Jurkat, Clone E6-1 (cell line): ENCODE measurements around the gene YEATS4.
A peak's percentile ranks its signal among the peaks of the same experiment; 100 is the strongest.

Experiments
- DNase-seq: peaks from one replicate; pipeline ENCODE4 v3.0.0-alpha.2; 2011; ENCODE audit warnings: low read depth, low spot score
- H3K4me3 ChIP-seq: 2 replicates; pipeline ENCODE4 v1.5.1; 2011; ENCODE audit warnings: mild to moderate bottlenecking, low read length, control low read depth, moderate library complexity

Gene YEATS4

GRCh38 chr12:69423037-69423905 is 63.7 kb downstream of the YEATS4 start:
- DNase-seq: no peak
- no peak overlapping the region for H3K4me3 ChIP-seq

DNA sequence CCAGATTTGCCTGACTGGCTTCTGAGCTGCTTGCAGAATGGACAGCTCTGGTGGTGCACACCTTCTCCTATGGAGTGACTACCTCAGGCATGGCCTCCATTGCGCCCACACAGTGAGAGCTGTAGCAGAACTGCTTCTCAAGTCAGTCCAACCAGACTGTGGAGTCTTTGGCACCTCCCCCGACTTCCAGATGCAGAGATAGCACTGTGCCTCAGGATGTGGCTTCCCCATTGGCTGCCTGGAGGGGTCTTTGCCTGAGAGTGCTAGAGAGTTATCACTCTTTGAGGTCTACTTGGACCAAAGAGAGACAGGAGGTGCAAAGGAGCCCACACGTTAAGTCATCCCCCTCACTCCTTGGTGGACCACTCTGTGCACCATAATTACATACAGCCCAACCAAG is 65.9 kb downstream of the YEATS4 start:
- peak; percentile 57 for DNase-seq
- H3K4me3 ChIP-seq: no peak overlapping the region

DNA sequence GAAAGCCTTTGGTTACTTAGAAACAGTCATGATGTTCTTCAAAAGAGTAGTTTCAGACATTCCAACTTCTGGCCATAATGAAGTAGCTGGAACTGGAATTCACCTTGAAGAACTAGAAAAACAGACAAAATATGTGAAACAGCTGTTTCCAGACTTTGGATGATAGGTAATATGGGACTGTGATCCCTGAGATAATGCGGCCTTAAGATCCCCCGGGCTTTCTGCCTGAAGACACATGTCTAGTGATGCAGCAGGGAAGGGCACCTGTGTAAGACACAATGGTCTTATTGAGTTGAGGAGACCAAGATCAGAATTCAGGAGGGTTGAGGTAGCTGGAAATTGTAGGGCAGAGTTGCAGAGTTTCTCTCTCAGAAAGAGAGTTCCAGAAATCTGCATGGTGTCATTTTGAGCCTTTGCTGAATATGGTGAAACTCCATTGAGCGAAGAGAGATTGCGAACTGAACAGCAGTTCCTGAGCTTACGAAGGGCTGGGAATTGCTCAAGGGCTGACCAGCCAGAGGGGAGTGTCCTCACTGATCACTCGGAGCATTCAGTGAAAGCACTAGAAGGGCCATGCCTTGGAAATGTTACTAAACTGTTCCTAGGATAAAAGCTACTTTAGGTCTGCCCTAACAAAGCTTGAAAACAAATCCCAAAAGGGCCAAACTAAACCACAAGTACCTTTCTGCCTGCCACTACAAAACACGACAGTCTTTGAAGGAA is 69.0 kb downstream of the YEATS4 start:
- H3K4me3 ChIP-seq: no peak overlapping the region
- DNase-seq: no peak

- DNase-seq: no peak
- no peak overlapping the region for H3K4me3 ChIP-seq
These were observed 71.5 kb downstream of the YEATS4 start for GRCh38 chr12:69430942-69431590.

DNA sequence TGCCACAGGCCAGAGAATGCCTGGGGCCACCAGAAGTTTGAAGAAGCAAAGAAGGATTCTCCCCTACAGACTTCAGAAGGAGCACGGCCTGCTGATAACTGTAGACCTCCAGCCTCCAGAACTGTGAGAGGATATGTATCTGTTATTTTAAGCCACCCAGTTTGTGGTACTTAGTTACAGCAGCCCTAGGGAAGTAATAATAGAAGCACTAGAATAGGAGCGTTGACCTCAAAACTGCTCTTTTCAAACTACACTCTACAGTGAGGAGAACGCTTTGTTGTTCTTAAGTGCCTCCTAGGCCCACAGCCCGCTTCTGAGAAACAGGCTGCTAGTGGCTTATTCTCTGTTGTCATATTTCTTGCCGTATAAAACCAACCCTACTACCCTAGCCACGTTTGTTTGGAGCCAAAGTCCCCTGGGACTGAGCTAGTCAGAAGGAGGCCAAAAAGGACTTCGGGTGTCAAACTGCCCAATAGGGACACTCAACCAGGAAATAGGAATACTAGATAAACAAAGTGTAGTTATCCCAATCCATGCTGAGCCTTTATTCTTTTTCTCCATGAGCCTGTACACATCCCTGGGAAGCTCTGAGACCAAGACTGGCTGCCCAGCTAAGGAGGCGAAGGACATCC is 72.2 kb downstream of the YEATS4 start:
- no peak overlapping the region for H3K4me3 ChIP-seq
- DNase-seq: no peak

- no peak for DNase-seq
- no peak overlapping the region for H3K4me3 ChIP-seq
These were observed 74.1 kb downstream of the YEATS4 start for GRCh38 chr12:69433653-69434052.

DNA sequence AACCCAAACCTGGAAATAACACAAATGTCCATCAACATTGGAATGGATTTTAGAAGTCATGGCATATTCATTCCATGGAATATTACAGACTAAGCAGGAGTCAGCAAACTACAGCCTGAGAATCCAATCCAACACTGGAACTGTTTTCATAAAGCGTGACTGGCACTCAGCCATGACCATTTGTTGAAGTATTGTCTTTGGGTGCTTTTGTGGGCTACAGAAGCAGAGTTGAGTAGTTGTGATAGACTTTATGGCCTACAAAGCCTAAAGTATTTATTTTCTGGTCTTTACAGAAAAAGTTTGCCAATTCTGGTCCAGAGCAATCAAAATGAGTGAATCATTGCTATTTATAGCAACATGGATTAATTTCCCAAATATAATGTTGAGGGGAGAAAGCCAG is 76.1 kb downstream of the YEATS4 start:
- no peak for DNase-seq
- no peak overlapping the region for H3K4me3 ChIP-seq

DNA sequence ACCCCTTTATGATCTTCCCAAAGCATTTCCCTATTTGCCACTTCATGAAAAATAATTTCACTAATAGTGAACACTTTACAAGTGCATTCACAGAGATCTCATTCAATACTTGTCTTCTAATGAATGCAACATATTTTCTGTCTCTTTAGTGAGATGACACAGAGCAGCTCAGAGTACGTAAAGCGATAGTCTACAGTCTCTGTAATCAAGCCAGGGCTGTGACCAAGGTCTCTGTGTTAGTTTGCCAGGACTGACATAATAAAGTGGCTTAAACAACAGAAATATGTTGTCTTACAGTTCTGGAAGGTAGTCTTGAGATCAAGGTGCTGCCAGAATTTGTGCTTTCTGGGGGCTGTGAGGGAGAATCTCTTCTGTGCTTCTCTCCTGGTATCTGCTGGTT is 77.5 kb downstream of the YEATS4 start:
- H3K4me3 ChIP-seq: no peak overlapping the region
- no peak for DNase-seq

DNA sequence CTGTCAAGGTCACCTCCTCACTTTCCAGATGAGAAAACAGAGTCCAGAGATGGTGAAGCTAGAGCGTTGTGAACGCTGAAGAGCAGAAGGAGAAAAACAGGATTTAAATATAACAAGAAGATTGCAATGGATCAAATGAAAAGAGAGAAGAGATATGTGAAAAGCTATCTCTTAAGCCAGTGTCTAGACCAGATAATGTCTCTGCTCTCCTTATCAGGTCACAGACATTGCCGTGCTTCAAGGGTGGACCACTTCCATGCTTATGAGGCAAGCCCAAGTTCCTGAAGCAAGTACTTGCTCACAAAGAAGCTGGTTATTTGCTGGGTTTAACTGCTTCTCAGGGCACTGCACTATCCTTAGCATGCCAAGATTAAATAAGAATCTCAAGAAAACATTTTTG is 79.0 kb downstream of the YEATS4 start:
- DNase-seq: no peak
- H3K4me3 ChIP-seq: no peak overlapping the region

GRCh38 chr12:69440016-69440415 is 80.5 kb downstream of the YEATS4 start:
- DNase-seq: no peak
- no peak overlapping the region for H3K4me3 ChIP-seq
